Kidney tubule cell (primary cell): ENCODE measurements around the gene EPS15.
"Not testable (repeated sequence)": the region's sequence is repeated elsewhere in the genome, so short reads cannot be mapped to it uniquely, and the experiment has no call there.

Source experiments
- DNase-seq: peaks from one replicate; pipeline ENCODE4 v3.0.0-alpha.2; 2018; ENCODE audit warnings: low spot score

Gene EPS15

DNA sequence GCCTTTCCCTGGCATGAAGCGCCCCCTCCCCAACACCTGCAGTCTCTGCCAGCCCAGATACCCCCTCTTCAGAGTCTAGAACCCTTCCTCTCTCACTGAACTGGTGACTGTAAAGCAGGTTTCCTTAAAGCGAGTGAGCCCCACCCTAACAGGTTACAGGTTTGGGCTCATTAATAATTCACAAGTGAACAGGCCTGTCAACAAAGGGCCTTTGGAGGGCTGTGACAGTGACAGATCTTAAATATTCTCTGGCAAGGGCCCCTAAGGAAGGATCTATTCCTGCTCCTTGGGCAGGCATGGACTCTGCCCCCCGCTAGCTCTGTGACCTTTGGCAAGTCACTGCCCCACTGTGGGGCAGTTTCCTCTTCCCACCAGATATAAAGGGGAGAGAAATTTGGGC lies 183.1 kb downstream of the EPS15 start:
- DNase-seq: peak; percentile 22

DNA sequence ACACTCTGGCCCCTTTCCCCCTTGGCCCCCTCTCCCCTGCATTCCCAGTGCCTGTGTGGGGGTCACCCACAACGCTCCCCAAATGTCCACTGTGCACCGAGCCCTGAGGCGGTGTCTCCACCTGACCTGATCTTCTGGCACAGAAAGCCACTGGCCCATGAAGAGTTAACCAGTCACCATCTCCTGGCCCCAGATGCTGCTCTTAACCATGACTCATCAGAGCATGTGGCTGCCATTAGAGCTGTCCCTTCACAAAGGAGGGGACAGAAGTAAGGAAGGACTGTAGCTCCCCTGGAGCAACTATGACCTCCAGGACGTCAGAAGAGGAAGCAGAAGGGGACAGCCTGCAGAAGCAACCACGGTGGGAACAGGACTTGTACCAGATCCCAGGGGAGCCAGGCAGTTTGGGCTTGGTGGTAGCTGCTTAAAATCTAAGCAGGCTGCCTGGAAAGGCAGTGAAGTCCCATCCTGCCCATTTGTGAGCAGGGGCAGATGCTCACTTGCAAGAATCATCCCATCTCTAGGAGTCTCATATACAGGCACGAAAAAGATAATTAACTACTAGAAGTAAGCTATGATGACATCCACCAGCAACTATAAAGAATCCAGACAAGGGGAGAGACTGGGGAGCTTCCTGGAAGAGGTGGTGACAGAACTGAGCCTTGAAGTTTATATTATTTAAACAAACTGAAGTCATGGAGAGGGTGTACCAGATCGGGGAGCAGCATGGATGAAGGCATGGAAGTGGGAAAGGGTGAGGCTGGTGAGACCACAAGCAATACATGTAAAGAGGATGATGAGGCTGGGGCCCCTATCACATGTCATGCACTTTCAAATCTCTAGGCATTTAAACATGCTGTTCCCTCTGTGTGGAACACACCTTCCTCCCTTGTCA lies 187.6 kb downstream of the EPS15 start:
- peak; percentile 89 for DNase-seq

DNA sequence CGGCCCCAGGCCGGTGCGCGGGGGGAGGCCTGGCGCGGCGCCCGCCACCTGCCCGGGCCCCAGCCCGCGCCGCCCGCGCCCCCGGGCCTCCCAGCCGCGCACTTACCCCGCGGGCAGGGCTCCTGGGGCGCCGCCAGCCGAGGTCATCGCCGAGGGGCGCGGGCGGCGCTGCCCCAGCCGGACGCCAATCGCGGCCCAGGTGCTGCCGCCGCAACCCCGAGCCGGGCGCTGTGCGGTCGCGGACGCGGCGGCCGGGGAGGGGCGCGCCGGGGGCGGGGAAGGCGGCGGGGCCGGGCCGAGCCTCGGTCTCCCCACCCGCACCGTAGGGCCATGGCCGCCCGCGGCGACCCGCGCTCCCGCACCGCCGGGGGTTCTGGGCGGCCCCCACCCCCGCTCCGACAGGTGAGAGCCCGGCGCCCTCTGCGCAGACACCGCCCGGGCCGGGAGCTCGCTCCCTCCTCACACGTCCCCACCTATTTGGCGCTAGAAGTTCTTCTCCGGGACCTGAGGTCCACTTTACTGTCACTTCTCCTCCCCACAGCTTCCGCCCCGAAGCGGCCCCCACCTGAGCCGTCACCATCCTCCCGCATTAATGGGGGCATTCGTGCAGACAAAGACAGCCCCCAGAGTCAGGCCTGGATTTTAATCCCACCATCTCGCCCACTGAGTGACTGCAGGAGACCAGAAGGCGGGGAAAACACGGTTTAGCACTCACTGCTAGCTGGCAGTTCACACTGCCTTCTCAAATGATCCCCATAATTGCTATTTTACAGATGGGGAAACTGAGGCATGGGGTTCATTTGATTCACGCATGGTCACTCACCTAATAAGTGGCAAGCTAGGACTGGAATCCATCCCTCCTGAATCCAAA lies 188.5 kb downstream of the EPS15 start, which contains the start of gene TTC39A:
TTC39A (minus strand) TSS at position 232 of the 871 bp plus-strand sequence; CDS start at position 147, 85 bp downstream.
- DNase-seq: no peak

- peak; percentile 25 for DNase-seq
Measured at GRCh38 chr1:51329443-51330325, 189.4 kb downstream of the EPS15 start.

DNA sequence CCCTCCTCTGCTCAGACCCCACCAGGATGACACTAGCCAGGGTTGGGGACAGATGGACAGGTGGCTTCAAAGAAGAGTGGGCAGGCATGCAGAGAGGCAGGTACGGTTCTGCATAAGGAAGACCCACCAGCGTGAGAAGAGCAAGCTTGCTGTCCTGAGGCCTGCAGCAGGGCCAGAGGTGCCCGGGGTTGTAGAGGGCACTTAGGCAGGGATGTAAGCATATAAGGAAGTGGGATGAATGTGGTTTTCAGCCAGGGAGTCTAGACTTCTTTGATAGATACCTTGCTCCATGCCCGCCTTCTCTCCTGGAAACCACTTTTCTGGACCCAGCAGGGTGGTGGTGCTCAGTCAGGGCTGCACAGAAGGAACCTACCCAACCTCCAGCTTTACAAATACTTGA lies 190.1 kb downstream of the EPS15 start:
- DNase-seq: no peak

- no peak for DNase-seq
Measured at GRCh38 chr1:51328279-51328678, 190.8 kb downstream of the EPS15 start.

DNA sequence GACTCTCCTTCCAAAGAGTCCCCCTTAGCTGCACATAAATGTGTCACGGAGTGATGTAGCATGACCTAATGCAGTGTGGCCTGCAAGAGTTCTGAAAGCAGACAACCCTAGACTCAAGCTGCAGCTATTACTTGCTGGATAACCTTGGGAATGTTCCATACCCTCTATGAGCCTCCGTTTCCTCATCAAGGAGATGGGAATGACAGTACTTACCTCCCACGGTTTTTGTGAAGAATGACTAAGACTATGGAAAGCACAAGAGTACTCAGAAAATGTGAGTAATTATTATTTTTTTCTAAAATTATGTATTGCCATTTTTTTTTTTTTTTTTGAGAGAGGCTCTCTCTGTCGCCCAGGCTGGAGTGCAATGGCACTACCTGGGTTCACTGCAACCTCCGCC lies 191.7 kb downstream of the EPS15 start:
- DNase-seq: no peak

- DNase-seq: no peak
Measured at GRCh38 chr1:51326839-51327238, 192.2 kb downstream of the EPS15 start.

DNA sequence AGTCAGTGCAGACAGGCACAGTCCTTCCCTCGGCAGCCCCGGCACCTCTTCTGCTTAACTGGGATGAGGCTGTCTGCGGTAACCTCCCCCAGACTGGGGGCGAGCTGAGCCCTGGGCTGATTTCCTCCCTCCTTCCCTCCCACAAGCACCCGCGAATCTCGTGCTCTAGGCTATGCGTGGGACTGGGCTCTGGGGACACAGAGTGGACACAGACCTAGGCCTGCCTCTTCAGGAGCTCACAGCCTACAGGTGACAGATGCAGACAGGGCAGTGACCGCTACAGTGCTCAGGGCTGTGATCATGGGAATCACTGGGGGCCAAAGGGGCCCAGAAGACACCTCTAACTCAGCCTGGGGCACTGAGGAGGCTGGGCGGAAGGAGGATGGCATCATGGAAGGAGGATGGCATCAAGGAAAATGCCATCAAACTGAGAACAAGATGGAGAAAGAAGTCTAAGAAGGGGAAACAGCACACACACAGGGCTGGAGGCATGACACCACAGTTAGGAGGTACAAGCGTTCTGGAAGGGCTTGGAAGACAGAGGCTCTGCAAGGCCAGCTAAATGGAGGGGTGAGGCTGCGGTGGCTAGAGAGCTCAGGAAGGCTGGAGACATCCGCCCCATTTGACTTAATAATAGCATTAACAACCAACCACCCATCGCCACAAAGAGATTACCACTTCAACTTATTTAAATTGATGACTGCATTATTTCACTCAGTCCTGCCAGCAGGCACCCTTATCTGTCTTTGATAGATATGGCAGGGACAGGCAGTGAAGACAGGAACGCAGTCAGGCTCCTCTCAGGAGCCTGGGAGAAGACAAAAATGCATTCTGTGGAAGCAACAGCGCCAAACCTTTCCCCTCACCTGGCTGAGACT lies 192.9 kb downstream of the EPS15 start:
- no peak for DNase-seq

DNA sequence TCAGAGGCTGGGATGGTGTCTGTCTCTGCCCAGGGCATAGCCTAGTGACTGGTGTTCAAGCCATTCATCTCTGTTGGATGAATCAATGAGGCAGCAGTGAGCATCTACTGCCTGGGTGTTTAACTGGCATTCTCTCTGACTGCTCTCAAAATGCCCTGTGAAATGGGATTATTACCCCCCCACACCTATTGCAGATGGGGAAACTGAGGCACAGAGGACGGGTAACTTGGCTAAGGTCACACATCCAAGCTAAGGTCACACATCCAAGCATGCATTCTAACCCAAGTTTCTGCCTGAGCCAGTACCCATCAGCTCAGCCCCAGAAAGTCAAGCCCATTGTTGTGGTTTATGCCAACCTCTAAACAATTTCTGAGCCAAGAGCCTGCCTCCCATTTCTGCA lies 193.7 kb downstream of the EPS15 start:
- DNase-seq: no peak

DNA sequence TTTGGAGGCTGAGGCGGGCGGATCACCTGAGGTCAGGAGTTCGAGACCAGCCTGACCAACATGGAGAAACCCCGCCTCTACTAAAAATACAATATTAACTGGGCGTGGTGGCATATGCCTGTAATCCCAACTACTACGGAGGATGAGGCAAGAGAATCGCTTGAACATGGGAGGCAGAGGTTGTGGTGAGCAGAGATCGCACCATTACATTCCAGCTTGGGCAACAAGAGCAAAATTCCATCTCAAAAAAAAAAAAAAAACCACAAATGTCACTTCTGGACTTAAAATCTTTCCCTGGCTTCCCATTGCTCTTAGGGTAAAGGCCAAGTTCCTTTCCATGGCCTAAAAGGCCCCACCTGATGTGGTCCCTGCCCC lies 194.1 kb downstream of the EPS15 start:
- DNase-seq: not testable (repeated sequence)

GRCh38 chr1:51324251-51325010 lies 194.6 kb downstream of the EPS15 start:
- DNase-seq: peak; percentile 75

GRCh38 chr1:51323778-51324177 lies 195.3 kb downstream of the EPS15 start:
- DNase-seq: no peak

DNA sequence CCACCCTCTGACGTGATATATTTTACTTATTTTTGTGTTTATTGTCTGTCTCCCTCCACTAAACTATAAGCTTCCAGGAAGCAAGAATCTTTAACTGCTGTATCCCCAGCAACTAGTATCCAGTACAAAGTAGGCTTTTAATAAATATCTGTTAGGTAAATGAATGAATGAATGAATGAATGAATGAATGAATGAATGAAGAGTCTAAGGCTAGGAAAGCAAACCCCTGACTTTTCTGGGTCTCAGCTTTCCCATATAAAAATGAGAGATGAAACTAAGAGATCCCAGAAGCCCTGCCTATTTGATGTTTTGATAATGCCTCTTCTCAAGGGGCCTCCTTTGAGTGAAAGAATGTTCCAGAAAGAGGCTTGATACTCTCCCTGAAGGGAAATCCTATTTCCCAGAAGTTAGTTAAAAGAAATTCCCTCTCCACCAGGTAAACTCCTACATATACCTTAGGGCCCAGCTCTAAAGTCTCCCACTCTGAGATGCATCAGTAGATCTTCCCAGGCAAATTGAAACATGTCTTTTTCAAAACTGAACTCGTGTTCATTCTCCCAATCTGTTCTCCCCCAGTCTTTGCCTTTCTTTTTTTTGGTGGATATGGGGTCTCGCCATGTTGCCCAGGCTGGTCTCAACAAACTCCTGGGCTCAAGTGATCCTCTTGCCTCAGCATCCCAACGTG lies 196.5 kb downstream of the EPS15 start:
- DNase-seq: no peak

DNA sequence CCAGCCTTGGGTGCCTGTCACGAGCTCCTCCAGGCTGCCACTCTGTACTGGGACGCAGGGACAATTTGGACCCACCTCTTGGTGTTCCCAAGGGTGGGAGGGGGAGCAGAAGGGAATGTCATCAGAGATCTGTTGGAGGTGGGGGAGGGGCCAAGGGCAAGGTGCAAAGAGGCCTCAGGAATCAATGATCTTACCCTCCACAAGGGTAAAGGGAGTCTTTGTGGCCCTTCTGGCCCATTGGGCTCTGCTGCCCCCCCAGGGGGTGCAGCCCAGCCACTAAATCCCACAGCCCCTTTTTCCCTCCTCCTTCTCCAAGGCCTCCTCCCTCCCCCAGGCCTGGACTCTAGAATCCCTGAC lies 197.2 kb downstream of the EPS15 start:
- no peak for DNase-seq

- no peak for DNase-seq
Measured at GRCh38 chr1:51320967-51321923, 197.8 kb downstream of the EPS15 start.

- no peak for DNase-seq
Measured at GRCh38 chr1:51317798-51318197, 201.3 kb downstream of the EPS15 start.

DNA sequence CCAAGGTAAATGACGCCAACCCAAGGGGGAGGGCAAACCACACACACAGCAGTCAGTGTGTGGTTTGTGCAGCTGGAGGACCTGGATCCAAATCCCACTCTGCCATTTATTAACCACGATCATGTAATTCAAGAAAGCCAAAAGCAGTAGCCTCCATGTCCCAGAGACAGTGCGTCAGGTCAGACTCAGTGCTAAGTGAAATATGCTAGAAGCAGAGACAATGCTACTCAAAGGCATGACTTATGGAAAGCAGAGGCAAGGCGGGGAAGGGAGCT lies 202.3 kb downstream of the EPS15 start:
- peak; percentile 92 for DNase-seq
